AG09319 (cell line): ENCODE results near the gene ARHGAP12.

Source experiments
- DNase-seq: peaks from one replicate; pipeline ENCODE4 v3.0.0-alpha.2; 2010; ENCODE audit warnings: low read depth; ENCODE audit errors: extremely low read depth
- TF ChIP-seq, protein P1 (sequence below): IDR thresholded peaks from 2 replicates; pipeline ENCODE4 v1.5.1; 2011; ENCODE audit warnings: low read depth, mild to moderate bottlenecking, inconsistent platforms, low read length, moderate library complexity

Gene ARHGAP12

DNA sequence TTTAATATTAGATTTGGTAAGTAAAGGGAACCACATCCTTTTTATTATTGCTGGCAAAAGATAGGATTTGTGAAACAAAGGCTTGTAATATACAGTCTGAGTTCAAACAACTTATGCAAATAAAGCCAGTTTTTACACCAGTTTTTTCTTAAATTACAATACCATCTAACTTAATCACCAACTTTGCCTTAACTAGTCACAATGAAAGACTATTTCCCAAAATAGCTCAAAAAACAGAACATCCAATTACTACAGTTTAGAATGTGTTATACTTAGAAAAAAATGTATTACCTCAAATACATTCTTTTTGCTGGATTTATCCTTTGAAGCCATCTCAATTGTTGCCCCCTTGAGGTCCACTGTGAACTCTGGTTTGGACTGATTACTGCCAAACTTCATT lies 108.5 kb downstream of the ARHGAP12 start:
- TF ChIP-seq, protein P1, sequence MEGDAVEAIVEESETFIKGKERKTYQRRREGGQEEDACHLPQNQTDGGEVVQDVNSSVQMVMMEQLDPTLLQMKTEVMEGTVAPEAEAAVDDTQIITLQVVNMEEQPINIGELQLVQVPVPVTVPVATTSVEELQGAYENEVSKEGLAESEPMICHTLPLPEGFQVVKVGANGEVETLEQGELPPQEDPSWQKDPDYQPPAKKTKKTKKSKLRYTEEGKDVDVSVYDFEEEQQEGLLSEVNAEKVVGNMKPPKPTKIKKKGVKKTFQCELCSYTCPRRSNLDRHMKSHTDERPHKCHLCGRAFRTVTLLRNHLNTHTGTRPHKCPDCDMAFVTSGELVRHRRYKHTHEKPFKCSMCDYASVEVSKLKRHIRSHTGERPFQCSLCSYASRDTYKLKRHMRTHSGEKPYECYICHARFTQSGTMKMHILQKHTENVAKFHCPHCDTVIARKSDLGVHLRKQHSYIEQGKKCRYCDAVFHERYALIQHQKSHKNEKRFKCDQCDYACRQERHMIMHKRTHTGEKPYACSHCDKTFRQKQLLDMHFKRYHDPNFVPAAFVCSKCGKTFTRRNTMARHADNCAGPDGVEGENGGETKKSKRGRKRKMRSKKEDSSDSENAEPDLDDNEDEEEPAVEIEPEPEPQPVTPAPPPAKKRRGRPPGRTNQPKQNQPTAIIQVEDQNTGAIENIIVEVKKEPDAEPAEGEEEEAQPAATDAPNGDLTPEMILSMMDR = no peak
- no peak for DNase-seq

DNA sequence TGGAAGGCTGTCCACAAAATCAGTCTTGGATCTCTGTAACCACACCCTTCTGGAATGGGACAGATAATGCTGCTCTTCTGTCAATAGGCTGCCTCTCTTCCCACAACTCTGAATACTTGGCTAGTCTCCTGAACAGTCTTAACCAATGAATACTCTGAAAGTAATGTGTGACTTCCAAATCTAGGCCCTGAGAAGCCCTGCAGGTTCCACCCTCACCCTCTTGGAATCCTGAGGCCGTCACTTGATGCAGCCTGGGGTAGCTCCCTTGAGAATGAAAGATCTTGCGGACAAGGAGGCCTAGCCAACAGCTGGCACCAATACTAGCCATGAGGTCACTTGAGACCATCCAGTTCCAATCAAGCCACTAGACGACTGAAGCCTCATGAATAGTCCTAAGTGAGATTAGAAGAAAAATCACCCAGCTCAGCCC lies 109.2 kb downstream of the ARHGAP12 start:
- TF ChIP-seq, protein P1 = no peak
- no peak for DNase-seq

DNA sequence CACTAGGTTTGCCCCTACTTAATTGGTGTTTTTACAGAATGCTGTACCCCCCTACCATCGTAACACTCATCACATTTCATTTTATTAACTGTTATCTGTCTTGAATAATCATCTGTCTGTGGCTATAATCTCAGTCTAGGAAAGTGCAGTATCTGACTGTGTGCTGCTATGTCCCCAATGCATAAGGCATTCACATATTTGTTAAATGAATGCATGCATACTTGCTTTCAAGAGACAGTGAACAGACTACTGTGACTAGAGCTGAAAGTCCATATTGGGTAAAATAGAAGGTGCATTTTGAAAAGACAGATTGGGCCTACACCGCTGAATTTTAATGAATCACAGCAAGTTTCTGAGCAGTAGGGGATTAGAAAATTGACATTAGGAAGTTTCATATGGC lies 112.3 kb downstream of the ARHGAP12 start:
- no peak for DNase-seq
- TF ChIP-seq, protein P1 = no peak

DNA sequence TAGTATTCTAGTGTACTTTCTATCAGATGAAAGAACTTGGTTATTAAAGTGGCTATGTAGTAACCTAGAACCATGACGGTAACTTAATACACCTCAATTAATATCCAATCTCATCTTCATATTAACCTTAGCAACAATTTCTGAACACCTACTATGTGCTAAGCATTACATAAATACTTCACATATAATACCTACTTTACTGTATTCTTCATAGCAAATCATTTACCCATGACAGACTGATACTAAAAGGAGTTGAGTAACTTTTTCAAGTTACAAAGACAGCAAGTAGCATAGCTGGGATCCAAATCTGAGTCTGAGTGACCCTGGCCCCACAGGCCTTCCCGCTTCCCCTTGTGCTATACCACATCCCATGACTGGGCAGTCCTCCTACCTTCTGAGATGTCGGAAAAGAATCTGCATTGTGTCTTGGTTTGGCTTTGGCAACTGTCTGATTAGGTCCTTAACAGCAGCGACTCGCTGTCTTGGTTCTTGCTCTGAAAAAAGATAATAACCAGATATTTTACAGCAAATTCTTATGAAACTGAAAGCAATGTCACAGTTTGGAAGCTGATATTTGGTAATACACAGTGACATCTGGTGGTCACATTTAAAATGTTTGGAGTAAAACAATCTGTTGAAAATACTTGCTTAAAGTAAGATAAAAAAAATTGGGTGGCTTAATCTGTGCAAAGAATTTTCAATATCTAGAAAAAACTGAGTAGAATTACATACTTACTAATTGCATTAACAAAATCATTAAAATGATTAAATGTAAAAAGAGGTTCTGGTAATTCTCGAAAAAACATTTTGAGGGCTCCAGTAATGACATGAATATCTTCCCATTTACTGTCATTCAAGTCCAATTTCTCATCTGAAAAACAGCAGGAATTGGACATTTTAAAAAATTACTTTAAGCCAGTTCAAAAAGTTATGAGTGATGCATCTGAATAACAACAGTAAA lies 120.1 kb downstream of the ARHGAP12 start:
- DNase-seq = peak; percentile 62

DNA sequence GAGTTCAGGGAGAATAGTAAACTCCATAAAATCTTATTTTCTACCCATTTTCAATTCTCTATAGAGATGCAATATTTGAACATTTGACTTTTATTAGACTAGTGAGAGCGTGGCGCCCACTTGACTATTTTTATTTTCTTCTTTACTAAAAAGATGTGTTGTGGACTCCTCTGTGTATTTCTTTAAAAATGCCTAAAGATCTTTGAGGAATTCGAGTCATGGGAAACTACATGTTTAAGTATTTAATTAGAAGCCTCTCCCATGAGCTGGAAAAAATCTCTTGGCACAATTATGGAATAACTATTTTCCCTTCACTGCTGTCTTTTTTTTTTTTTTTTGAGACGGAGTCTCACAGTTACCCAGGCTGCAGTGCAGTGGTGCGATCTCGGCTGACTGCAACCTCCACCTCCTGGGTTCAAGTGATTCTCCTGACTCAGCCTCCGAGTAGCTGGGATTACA lies 124.2 kb downstream of the ARHGAP12 start:
- TF ChIP-seq, protein P1 = no peak
- DNase-seq = peak; percentile 10

More for the DNA sequence above, 120.1 kb downstream of the ARHGAP12 start:
- TF ChIP-seq, protein P1 = peak; percentile 29

DNA sequence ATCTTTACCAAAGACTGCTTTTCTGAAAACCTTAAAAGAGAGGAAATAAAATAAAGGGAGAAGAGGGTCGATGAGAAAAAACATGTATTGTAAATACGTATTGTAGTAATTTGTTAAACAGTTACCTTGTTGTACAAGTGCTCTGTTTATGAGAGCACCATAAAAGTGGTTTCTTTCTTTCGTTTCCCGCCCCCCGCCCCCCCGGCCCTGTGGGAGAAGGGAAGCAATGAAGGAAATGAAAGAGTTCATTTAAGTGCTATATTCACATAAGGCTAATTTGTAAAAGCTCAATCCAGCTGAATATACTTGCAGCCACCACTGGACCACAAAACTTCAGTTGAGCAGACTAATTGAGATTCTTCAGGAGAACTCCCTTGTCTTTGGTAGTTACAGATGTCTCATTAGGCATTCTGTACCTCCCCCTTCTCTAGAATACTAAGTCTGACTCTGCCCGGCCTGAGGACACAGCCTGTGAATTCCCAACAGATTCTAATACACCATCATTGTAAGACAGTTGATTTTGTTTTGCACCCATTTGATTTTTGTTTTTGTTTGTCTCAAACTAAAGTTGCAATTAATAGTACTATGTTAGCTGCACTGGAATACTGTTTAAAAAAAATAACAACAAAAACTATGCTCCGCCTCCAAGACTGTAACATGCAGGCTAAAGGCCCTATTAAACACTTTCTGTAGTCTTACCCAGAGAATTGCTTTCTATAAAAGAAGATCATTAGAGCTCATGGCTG lies 124.9 kb downstream of the ARHGAP12 start:
- TF ChIP-seq, protein P1 = no peak
- DNase-seq = no peak

DNA sequence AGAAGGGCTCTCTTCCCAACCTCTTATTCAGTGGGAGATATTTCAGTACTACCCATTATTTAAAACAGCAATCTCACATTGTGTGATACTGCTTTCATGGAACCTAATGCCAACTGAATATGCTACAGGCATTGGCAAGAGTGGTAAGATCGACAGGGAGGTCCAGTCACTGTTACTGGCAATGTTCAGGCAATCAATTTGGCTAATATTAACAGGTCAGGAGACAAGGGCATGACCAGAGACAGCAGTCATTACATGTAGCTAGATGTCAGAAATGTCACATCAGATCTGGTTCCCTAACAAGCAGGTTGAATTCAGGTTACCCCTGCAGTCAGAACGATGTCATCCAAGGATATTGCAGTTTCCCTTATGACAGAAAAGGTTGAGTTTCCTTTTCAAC lies 129.4 kb downstream of the ARHGAP12 start:
- no peak for DNase-seq
- TF ChIP-seq, protein P1 = no peak
